Esophagus squamous epithelium (tissue), 4 donors: Measurements from ENCODE around the gene JAZF1.

Experiments
- POLR2A ChIP-seq, 4 donors: fragments of 450-650 bp; IDR thresholded peaks; one replicate each; pipeline ENCODE4 v1.6.1; 2017; ENCODE audit warnings: antibody characterized with exemption in 4 of 4, mild to moderate bottlenecking in 4 of 4, moderate library complexity in 3 of 4
- TF ChIP-seq, protein P1 (sequence below), 6 experiments: fragments of 450-650 bp in 4 of 6; fragments of 200-600 bp in 2 of 6; sonication (generic) in 2 of 6; IDR thresholded peaks; one replicate each; pipeline ENCODE4 v1.5.1; 2016 to 2019; ENCODE audit warnings: antibody characterized with exemption in 6 of 6, mild to moderate bottlenecking in 4 of 6, moderate library complexity in 4 of 6

DNA sequence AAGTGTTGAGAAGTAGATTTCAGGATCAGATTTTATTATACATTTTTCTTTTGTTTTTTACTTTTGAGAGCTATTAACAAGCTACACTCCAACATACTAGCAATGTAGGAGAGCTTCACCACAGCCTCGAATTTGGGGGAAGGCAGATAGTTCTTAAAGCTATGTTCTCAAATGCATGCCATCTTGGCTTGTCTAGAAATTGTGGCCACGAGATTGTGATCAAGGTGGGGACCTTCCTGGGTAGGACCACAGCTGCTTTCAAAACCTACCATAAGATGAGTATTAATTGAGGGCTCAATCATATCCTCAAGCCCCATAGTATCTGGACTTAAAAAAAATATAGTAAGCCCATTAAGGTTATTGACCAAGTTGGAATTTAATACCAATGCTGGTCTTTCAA, 27.9 kb upstream of the JAZF1 start:
- TF ChIP-seq, protein P1, sequence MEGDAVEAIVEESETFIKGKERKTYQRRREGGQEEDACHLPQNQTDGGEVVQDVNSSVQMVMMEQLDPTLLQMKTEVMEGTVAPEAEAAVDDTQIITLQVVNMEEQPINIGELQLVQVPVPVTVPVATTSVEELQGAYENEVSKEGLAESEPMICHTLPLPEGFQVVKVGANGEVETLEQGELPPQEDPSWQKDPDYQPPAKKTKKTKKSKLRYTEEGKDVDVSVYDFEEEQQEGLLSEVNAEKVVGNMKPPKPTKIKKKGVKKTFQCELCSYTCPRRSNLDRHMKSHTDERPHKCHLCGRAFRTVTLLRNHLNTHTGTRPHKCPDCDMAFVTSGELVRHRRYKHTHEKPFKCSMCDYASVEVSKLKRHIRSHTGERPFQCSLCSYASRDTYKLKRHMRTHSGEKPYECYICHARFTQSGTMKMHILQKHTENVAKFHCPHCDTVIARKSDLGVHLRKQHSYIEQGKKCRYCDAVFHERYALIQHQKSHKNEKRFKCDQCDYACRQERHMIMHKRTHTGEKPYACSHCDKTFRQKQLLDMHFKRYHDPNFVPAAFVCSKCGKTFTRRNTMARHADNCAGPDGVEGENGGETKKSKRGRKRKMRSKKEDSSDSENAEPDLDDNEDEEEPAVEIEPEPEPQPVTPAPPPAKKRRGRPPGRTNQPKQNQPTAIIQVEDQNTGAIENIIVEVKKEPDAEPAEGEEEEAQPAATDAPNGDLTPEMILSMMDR (IDR thresholded peaks at IDR 0.05), result no peak
- TF ChIP-seq POLR2A (IDR thresholded peaks at IDR 0.05), result no peak
